ENCODE data around the gene USP20.

GRCh38 chr9:129875181-129875611 lies 39.9 kb downstream of the USP20 start:
- TF ChIP-seq CTCF (IDR thresholded peaks at IDR 0.05; ENCODE audit: extremely low read depth in 1 of 2, insufficient read depth in 1 of 2, low read depth in 1 of 2, low read length in 2 of 2) (peak; percentile 5 to 13), POLR2A (IDR thresholded peaks at IDR 0.05; ENCODE audit: low read depth, low read length) (no peak), EZH2 (IDR thresholded peaks at IDR 0.05; ENCODE audit: borderline replicate concordance, low read depth, low read length, severe bottlenecking) (no peak), GATA2 (IDR thresholded peaks at IDR 0.05; ENCODE audit: insufficient read depth, insufficient read length, low read depth, low read length) (no peak), POLR2AphosphoS5 (IDR thresholded peaks at IDR 0.05; ENCODE audit: insufficient read depth, low read depth, low read length) (no peak), MAX (IDR thresholded peaks at IDR 0.05; ENCODE audit: insufficient read depth, insufficient read length) (no peak), JUN (IDR thresholded peaks at IDR 0.05; ENCODE audit: borderline replicate concordance, insufficient read depth, insufficient read length, low read depth) (no peak), MYC (IDR thresholded peaks at IDR 0.05; ENCODE audit: low read depth, low read length) (no peak)
